Esophagus muscularis mucosa (tissue), 4 donors: ENCODE results near the gene CSNK2A2. TPM values are rescaled to one million over a fixed set of nuclear protein-coding genes. Genes with fewer than 3 reads are reported as not detected.

Source experiments
- DNase-seq: peaks from one replicate; pipeline ENCODE4 v3.0.0-alpha.2; 2017; ENCODE audit errors: extremely low spot score
- H3K27ac ChIP-seq, 4 donors: fragments of 200-600 bp; sonication (generic); replicated peaks in 1 of 4; 1 replicate in 3 of 4; 2 replicates in 1 of 4; pipeline ENCODE4 v1.5.1; 2016 to 2019; ENCODE audit warnings: mild to moderate bottlenecking in 1 of 4
- H3K27me3 ChIP-seq, 4 donors: fragments of 200-600 bp; sonication (generic); one replicate each; pipeline versions ENCODE4 v1.5.1 to v1.6.0; 2016 to 2019
- H3K36me3 ChIP-seq, 4 donors: fragments of 200-600 bp; sonication (generic); one replicate each; pipeline ENCODE4 v1.5.1; 2016 to 2019
- H3K4me1 ChIP-seq, 4 donors: fragments of 200-600 bp; sonication (generic); one replicate each; pipeline ENCODE4 v1.5.1; 2016 to 2019
- H3K4me3 ChIP-seq, 4 donors: fragments of 200-600 bp; sonication (generic); 1 replicate in 2 of 4; 2 replicates in 2 of 4; pipeline ENCODE4 v1.5.1; 2016 to 2019; ENCODE audit warnings: mild to moderate bottlenecking in 4 of 4, moderate library complexity in 1 of 4
- H3K9me3 ChIP-seq, 4 donors: fragments of 200-600 bp; sonication (generic); 1 replicate in 3 of 4; 2 replicates in 1 of 4; pipeline ENCODE4 v1.5.1; 2016 to 2019
- EP300 ChIP-seq: sonication (generic); formaldehyde crosslinking; IDR thresholded peaks from one replicate; pipeline ENCODE4 v1.6.1; 2017; ENCODE audit warnings: antibody characterized with exemption
- POLR2A ChIP-seq: fragments of 450-650 bp; IDR thresholded peaks from one replicate; pipeline ENCODE4 v1.6.1; 2017; ENCODE audit warnings: antibody characterized with exemption, moderate library complexity, mild to moderate bottlenecking, low read depth
- POLR2AphosphoS5 ChIP-seq, 2 donors: sonication (generic); formaldehyde crosslinking; IDR thresholded peaks; one replicate each; pipeline ENCODE4 v1.6.1; 2017; ENCODE audit warnings: antibody characterized with exemption in 2 of 2
- WGBS: methylation state at CpG from one replicate; pipeline ENCODE4 v1.1.5; 2018; 5-methylcytosine and 5-hydroxymethylcytosine counted together
- intact Hi-C: fragments of 100-400 bp; cut with DNase I; formaldehyde crosslinking; loops from one replicate; pipeline ENCODE4 v1.15.1; 2023
- total RNA-seq, 4 donors: library from RNA; depleted of rRNA; stranded (reverse); fragments of >200 nt; gene quantifications; one replicate each; pipeline versions ENCODE4 v1.1.0 to v1.2.1, GENCODE V29; 2016
- TF ChIP-seq, protein P1 (sequence below), 3 experiments: fragments of 200-600 bp in 2 of 3; fragments of 450-650 bp in 1 of 3; sonication (generic) in 2 of 3; IDR thresholded peaks; one replicate each; pipeline ENCODE4 v1.5.1; 2017 to 2019; ENCODE audit warnings: antibody characterized with exemption in 3 of 3, mild to moderate bottlenecking in 2 of 3, moderate library complexity in 1 of 3

Gene CSNK2A2
- total RNA-seq, 4 donors from 2014 or later: 37.1 to 56.5 (median 42.7) TPM

DNA sequence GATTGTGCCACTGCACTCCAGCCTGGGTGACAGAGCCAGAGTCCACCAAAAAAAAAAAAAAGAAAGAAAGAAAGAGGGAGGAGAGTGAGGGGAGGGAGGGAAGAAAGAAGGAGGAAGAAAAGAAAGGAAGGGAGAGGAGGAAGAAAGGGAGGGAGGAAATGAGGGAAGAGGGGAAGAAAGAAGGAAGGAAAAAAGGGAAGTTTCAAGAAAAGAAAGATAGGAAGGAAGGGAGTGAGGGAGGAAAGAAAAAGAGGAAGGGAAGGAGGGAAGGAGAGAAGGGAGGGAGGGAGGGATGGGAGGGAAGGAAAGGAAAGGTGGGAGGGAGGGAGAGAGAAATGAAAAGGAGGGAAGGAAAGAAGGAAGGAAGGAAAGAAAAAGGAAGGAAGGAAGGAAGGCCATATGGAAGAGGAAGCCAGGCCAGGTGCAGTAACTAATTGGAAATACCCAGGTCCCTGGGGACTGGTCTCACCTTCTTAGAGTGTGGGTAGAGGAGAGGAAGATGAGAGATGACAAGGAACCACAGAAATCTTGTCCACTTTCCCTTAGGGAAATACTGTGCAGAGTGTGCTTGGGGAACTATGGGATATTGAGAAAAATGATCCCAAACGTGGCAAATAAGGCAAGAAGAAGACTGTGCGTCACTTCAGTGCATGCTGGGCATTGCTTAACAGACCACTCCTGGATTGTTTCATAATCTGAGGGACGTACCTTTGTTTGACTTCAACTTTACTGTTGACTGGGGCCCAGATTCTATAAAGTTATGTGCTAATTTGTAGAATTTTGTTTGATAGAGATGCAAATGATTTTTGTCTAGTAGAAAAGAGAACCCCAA lies 15.1 kb upstream of the CSNK2A2 start:
- TF ChIP-seq POLR2A: no peak
- no peak for TF ChIP-seq EP300
- TF ChIP-seq POLR2AphosphoS5 (IDR thresholded peaks at IDR 0.05): no peak
- TF ChIP-seq, protein P1, sequence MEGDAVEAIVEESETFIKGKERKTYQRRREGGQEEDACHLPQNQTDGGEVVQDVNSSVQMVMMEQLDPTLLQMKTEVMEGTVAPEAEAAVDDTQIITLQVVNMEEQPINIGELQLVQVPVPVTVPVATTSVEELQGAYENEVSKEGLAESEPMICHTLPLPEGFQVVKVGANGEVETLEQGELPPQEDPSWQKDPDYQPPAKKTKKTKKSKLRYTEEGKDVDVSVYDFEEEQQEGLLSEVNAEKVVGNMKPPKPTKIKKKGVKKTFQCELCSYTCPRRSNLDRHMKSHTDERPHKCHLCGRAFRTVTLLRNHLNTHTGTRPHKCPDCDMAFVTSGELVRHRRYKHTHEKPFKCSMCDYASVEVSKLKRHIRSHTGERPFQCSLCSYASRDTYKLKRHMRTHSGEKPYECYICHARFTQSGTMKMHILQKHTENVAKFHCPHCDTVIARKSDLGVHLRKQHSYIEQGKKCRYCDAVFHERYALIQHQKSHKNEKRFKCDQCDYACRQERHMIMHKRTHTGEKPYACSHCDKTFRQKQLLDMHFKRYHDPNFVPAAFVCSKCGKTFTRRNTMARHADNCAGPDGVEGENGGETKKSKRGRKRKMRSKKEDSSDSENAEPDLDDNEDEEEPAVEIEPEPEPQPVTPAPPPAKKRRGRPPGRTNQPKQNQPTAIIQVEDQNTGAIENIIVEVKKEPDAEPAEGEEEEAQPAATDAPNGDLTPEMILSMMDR (IDR thresholded peaks at IDR 0.05): no peak
- H3K4me1 ChIP-seq: no peaks in the 10 kb centered on the region
- H3K36me3 ChIP-seq: no peaks in the 10 kb centered on the region
- no peak for DNase-seq
- no peak overlapping the region for H3K4me3 ChIP-seq
- intact Hi-C loops: no loop called here
- H3K9me3 ChIP-seq: no peaks in the 10 kb centered on the region
- 73% methylated on average over 3 of the region's 3 CpGs for WGBS
- no peak overlapping the region for H3K27ac ChIP-seq
- H3K27me3 ChIP-seq: peaks cover 0 to 7% (median 0%) of the 10 kb centered on the region in 4 donors

DNA sequence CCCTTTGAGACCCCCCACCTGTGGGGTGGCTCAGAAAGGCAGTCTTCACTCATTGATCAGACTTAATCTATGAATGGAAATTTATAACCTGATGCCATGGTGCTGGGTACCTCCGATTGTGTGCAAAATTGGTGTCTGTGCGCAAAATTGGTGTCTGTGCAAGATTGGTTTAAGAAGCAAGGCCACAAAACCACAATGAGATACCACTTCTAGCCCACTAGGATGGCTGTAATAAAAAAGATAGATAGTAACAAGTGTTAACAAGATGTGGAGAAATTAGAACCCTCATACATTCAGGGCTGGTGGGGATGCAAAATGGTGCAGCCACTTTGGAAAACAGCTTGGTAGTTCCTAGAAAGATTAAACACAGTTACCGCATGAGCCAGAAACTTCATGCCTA lies 13.9 kb upstream of the CSNK2A2 start:
- DNase-seq: no peak
- intact Hi-C loops: no loop called here
- H3K4me1 ChIP-seq: no peaks in the 10 kb centered on the region
- H3K27ac ChIP-seq: no peak overlapping the region
- TF ChIP-seq POLR2AphosphoS5 (IDR thresholded peaks at IDR 0.05) (no peak), EP300 (no peak), POLR2A (no peak)
- TF ChIP-seq, protein P1 (IDR thresholded peaks at IDR 0.05): no peak
- no peaks in the 10 kb centered on the region for H3K36me3 ChIP-seq
- peaks cover 0 to 7% (median 0%) of the 10 kb centered on the region in 4 donors for H3K27me3 ChIP-seq
- no peaks in the 10 kb centered on the region for H3K9me3 ChIP-seq
- WGBS: 61% methylated on average over 3 of the region's 3 CpGs
- no peak overlapping the region for H3K4me3 ChIP-seq

DNA sequence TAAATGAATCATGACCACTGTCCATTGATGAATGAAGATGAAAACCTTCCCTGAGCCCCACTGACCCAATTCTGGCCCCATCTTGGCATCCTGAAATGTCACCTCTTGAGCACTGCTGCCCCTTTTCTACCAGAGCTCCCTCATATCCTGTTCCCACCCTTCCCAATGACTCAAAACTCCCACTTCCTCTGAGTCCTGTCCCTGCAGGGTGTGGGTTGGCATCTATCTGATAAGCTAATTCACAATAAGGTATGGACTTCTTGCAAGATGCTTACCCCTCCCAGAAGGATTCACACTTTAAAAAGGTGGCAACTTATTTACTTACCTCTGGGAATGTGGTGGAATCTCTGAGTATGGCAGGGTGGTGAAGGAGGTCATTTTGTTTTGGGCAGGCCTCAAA lies 13.3 kb upstream of the CSNK2A2 start:
- TF ChIP-seq EP300 (no peak), POLR2A (no peak), POLR2AphosphoS5 (IDR thresholded peaks at IDR 0.05) (no peak)
- TF ChIP-seq, protein P1 (IDR thresholded peaks at IDR 0.05): no peak
- no peaks in the 10 kb centered on the region for H3K36me3 ChIP-seq
- no peak overlapping the region for H3K4me3 ChIP-seq
- peaks cover 0 to 7% (median 0%) of the 10 kb centered on the region in 4 donors for H3K27me3 ChIP-seq
- H3K9me3 ChIP-seq: no peaks in the 10 kb centered on the region
- DNase-seq: no peak
- no peaks in the 10 kb centered on the region for H3K4me1 ChIP-seq
- intact Hi-C loops: no loop called here
- H3K27ac ChIP-seq: no peak overlapping the region

DNA sequence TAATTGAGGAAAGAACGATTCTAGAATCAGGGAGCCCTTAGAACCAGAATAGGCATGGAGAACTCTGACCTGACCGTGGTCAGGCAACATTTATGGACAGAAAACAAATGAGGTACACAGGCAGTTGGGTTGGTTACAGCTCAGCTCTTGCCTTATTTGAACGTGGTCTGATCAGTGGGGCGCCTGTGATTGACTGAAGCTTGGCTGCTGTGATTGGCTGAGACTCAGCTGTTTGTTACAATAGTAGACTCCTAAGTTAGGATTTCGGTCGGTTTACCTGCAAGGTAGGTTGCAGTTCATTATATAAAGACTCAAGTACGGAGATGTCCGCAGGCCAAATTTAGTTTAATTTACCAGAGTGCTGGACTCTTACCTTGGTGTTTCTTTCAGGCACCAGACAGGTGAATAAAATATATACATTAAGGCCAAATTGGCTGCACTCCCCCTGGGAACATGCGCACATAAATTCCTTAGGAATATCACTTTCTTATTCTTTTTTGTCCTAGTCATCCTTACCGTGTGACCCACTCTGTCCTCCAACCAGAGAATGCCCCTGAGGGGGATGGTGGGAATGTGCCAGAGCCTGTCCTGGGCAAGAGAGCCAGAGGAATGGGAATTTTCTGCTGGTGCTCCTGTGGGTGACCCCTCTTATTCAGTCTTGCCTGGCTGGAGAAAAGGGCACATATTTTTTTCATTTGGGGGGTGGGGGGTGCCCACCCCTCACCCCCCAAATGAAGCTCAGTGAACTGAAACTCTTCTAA lies 7.5 kb upstream of the CSNK2A2 start:
- no peak for DNase-seq
- peaks cover 0 to 16% (median 0%) of the 10 kb centered on the region in 4 donors for H3K27me3 ChIP-seq
- 80% methylated on average over 10 of the region's 10 CpGs for WGBS
- TF ChIP-seq EP300 (no peak), POLR2AphosphoS5 (IDR thresholded peaks at IDR 0.05) (no peak), POLR2A (no peak)
- TF ChIP-seq, protein P1 (IDR thresholded peaks at IDR 0.05): no peak
- intact Hi-C loops: no loop called here
- no peaks in the 10 kb centered on the region for H3K36me3 ChIP-seq
- H3K9me3 ChIP-seq: no peaks in the 10 kb centered on the region
- no peak overlapping the region for H3K4me3 ChIP-seq
- H3K4me1 ChIP-seq: no peaks in the 10 kb centered on the region
- no peak overlapping the region for H3K27ac ChIP-seq
